Measurements from ENCODE around the gene SHISA6. TPM values are rescaled to one million over a fixed set of nuclear protein-coding genes. Genes with fewer than 3 reads are reported as not detected.

Gene SHISA6
- polyA plus RNA-seq, 1 of the 3 experiments (the other 2 are of a cell fraction), result not detected

DNA sequence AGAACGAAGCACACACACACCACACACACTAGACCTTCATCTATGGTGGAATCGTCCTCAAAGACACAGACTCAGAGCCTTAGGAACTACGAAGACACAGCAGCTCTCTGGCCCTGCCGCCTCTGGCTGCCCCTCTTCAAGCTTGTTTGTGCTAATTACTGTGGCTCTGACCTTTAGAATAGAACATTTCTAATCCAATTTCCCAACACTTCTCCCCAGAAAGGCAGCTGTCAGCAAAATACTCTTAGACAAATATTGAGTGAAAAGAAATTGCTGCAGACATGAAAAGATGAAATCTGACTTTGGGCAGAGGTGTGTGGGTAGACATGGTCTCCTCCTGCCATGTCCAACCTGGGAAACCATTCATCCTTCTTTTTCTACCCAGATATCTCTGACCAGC lies 205.3 kb downstream of the SHISA6 start (continued):
- TF ChIP-seq, protein P1, sequence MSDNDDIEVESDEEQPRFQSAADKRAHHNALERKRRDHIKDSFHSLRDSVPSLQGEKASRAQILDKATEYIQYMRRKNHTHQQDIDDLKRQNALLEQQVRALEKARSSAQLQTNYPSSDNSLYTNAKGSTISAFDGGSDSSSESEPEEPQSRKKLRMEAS (IDR thresholded peaks at IDR 0.05; ENCODE audit: low read depth), result no peak
- no peak for TF ChIP-seq NRF1 (IDR thresholded peaks at IDR 0.05; ENCODE audit: low read depth, low read length)

DNA sequence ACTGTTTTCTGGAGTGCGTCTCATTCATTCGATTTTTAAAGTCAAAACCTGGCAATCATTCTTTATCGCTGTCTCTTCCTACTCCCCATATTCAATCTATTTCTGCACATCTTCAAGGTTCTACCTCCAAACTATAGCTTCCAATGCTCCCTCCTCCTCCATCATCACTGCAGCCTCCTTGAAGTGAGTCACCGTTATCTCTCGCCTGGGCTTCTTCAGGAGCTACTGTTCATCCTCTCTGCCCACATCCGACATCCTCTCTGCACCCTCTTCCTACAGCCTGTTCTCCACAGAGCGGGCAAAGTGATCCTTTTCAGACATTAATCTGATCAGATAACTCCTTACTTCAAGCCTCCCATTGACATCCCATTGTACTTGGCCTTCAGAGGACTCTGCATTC lies 213.1 kb downstream of the SHISA6 start:
- Histone ChIP-seq H3K9me2 (no peaks in the 10 kb centered on the region), H3K4me2 (no peak overlapping the region), H2AFZ (ENCODE audit: low read depth) (no peak overlapping the region), H3K36me3 (replicated peaks in 1 of 2; ENCODE audit: control insufficient read depth in 1 of 2, insufficient read depth in 2 of 2, low read length in 1 of 2) (no peaks in the 10 kb centered on the region), H3K27me3 (ENCODE audit: insufficient read depth) (no peaks in the 10 kb centered on the region), H3K4me1 (ENCODE audit: control insufficient read depth in 1 of 2, insufficient read depth in 2 of 2, low read depth in 1 of 2, low read length in 1 of 2) (no peaks in the 10 kb centered on the region), H3F3A (replicated peaks; ENCODE audit: insufficient read depth) (no peaks in the 10 kb centered on the region), H3K79me2 (ENCODE audit: insufficient read depth) (no peaks in the 10 kb centered on the region), H3K9ac (no peak overlapping the region), H3K4me3 (ENCODE audit: low read depth in 2 of 2, low read length in 1 of 2) (no peak overlapping the region), H3K27ac (ENCODE audit: low read depth in 2 of 2, low read length in 1 of 2) (no peak overlapping the region), H3K9me3 (no peaks in the 10 kb centered on the region), H4K20me1 (ENCODE audit: insufficient read depth) (no peaks in the 10 kb centered on the region)
- DNase-seq, result no peak
- TF ChIP-seq SIN3A (IDR thresholded peaks at IDR 0.05; ENCODE audit: borderline replicate concordance, low read depth, low read length) (no peak), TEAD4 (IDR thresholded peaks at IDR 0.05; ENCODE audit: borderline replicate concordance, insufficient read depth) (no peak), FOSL2 (IDR thresholded peaks at IDR 0.05; ENCODE audit: borderline replicate concordance, low read depth) (no peak), FOXJ3 (CRISPR knock-in tag; IDR thresholded peaks at IDR 0.05) (no peak), MXI1 (IDR thresholded peaks at IDR 0.05; ENCODE audit: low read depth, low read length) (no peak), MEF2A (IDR thresholded peaks at IDR 0.05; ENCODE audit: borderline replicate concordance, low read depth) (no peak), GATA2 (CRISPR knock-in tag; IDR thresholded peaks at IDR 0.05) (no peak), NRF1 (IDR thresholded peaks at IDR 0.05; ENCODE audit: low read depth, low read length) (no peak), CHD2 (IDR thresholded peaks at IDR 0.05; ENCODE audit: low read length, partially characterized antibody) (no peak), NFIC (IDR thresholded peaks at IDR 0.05; ENCODE audit: borderline replicate concordance) (no peak), RFX5 (IDR thresholded peaks at IDR 0.05; ENCODE audit: low read length) (no peak), RAD21 (IDR thresholded peaks at IDR 0.05; ENCODE audit: low read length) (no peak), YY1 (IDR thresholded peaks at IDR 0.05; ENCODE audit: low read depth) (no peak)
- TF ChIP-seq, protein P2, sequence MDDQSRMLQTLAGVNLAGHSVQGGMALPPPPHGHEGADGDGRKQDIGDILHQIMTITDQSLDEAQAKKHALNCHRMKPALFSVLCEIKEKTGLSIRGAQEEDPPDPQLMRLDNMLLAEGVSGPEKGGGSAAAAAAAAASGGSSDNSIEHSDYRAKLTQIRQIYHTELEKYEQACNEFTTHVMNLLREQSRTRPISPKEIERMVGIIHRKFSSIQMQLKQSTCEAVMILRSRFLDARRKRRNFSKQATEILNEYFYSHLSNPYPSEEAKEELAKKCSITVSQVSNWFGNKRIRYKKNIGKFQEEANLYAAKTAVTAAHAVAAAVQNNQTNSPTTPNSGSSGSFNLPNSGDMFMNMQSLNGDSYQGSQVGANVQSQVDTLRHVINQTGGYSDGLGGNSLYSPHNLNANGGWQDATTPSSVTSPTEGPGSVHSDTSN (IDR thresholded peaks at IDR 0.05), result no peak
- TF ChIP-seq, protein P3, sequence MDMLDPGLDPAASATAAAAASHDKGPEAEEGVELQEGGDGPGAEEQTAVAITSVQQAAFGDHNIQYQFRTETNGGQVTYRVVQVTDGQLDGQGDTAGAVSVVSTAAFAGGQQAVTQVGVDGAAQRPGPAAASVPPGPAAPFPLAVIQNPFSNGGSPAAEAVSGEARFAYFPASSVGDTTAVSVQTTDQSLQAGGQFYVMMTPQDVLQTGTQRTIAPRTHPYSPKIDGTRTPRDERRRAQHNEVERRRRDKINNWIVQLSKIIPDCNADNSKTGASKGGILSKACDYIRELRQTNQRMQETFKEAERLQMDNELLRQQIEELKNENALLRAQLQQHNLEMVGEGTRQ (IDR thresholded peaks at IDR 0.05; ENCODE audit: borderline replicate concordance, low read depth, low read length), result no peak
- TF ChIP-seq, protein P4, sequence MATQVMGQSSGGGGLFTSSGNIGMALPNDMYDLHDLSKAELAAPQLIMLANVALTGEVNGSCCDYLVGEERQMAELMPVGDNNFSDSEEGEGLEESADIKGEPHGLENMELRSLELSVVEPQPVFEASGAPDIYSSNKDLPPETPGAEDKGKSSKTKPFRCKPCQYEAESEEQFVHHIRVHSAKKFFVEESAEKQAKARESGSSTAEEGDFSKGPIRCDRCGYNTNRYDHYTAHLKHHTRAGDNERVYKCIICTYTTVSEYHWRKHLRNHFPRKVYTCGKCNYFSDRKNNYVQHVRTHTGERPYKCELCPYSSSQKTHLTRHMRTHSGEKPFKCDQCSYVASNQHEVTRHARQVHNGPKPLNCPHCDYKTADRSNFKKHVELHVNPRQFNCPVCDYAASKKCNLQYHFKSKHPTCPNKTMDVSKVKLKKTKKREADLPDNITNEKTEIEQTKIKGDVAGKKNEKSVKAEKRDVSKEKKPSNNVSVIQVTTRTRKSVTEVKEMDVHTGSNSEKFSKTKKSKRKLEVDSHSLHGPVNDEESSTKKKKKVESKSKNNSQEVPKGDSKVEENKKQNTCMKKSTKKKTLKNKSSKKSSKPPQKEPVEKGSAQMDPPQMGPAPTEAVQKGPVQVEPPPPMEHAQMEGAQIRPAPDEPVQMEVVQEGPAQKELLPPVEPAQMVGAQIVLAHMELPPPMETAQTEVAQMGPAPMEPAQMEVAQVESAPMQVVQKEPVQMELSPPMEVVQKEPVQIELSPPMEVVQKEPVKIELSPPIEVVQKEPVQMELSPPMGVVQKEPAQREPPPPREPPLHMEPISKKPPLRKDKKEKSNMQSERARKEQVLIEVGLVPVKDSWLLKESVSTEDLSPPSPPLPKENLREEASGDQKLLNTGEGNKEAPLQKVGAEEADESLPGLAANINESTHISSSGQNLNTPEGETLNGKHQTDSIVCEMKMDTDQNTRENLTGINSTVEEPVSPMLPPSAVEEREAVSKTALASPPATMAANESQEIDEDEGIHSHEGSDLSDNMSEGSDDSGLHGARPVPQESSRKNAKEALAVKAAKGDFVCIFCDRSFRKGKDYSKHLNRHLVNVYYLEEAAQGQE (IDR thresholded peaks at IDR 0.05; ENCODE audit: low read depth, low read length), result no peak
- TF ChIP-seq, protein P5, sequence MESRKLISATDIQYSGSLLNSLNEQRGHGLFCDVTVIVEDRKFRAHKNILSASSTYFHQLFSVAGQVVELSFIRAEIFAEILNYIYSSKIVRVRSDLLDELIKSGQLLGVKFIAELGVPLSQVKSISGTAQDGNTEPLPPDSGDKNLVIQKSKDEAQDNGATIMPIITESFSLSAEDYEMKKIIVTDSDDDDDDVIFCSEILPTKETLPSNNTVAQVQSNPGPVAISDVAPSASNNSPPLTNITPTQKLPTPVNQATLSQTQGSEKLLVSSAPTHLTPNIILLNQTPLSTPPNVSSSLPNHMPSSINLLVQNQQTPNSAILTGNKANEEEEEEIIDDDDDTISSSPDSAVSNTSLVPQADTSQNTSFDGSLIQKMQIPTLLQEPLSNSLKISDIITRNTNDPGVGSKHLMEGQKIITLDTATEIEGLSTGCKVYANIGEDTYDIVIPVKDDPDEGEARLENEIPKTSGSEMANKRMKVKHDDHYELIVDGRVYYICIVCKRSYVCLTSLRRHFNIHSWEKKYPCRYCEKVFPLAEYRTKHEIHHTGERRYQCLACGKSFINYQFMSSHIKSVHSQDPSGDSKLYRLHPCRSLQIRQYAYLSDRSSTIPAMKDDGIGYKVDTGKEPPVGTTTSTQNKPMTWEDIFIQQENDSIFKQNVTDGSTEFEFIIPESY (IDR thresholded peaks at IDR 0.05; ENCODE audit: borderline replicate concordance, low read depth), result no peak
- TF ChIP-seq, protein P6, sequence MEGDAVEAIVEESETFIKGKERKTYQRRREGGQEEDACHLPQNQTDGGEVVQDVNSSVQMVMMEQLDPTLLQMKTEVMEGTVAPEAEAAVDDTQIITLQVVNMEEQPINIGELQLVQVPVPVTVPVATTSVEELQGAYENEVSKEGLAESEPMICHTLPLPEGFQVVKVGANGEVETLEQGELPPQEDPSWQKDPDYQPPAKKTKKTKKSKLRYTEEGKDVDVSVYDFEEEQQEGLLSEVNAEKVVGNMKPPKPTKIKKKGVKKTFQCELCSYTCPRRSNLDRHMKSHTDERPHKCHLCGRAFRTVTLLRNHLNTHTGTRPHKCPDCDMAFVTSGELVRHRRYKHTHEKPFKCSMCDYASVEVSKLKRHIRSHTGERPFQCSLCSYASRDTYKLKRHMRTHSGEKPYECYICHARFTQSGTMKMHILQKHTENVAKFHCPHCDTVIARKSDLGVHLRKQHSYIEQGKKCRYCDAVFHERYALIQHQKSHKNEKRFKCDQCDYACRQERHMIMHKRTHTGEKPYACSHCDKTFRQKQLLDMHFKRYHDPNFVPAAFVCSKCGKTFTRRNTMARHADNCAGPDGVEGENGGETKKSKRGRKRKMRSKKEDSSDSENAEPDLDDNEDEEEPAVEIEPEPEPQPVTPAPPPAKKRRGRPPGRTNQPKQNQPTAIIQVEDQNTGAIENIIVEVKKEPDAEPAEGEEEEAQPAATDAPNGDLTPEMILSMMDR (IDR thresholded peaks at IDR 0.05), result no peak
- CTCF ChIA-PET, result interaction anchor here (1.0 kb wide), 1 partner anchor 23 kb away, joined by 3 read pairs; no protein-coding TSS in a partner anchor
- POLR2A ChIA-PET, result no interaction called here
- WGBS (ENCODE audit: low lambda C conversion rate), result 35% methylated on average over 7 of the region's 7 CpGs

Measured in SK-N-SH (cell line).